Kidney tubule cell (primary cell): ENCODE results near the gene PRDX2.

Experiments
- DNase-seq: peaks from one replicate; pipeline ENCODE4 v3.0.0-alpha.2; 2018; ENCODE audit warnings: low spot score

Gene PRDX2

DNA sequence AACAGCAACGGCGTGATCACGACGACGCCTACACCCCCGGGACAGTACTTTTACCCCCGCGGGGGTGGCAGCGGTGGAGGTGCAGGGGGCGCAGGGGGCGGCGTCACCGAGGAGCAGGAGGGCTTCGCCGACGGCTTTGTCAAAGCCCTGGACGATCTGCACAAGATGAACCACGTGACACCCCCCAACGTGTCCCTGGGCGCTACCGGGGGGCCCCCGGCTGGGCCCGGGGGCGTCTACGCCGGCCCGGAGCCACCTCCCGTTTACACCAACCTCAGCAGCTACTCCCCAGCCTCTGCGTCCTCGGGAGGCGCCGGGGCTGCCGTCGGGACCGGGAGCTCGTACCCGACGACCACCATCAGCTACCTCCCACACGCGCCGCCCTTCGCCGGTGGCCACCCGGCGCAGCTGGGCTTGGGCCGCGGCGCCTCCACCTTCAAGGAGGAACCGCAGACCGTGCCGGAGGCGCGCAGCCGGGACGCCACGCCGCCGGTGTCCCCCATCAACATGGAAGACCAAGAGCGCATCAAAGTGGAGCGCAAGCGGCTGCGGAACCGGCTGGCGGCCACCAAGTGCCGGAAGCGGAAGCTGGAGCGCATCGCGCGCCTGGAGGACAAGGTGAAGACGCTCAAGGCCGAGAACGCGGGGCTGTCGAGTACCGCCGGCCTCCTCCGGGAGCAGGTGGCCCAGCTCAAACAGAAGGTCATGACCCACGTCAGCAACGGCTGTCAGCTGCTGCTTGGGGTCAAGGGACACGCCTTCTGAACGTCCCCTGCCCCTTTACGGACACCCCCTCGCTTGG, 9.3 kb downstream of the PRDX2 start:
- peak; percentile 76 for DNase-seq

DNA sequence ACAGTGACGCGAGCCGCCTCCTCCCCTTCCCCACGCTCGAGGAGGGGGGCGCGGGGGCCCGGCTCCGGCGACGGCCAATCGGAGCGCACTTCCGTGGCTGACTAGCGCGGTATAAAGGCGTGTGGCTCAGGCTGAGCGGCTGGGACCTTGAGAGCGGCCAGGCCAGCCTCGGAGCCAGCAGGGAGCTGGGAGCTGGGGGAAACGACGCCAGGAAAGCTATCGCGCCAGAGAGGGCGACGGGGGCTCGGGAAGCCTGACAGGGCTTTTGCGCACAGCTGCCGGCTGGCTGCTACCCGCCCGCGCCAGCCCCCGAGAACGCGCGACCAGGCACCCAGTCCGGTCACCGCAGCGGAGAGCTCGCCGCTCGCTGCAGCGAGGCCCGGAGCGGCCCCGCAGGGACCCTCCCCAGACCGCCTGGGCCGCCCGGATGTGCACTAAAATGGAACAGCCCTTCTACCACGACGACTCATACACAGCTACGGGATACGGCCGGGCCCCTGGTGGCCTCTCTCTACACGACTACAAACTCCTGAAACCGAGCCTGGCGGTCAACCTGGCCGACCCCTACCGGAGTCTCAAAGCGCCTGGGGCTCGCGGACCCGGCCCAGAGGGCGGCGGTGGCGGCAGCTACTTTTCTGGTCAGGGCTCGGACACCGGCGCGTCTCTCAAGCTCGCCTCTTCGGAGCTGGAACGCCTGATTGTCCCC, 10.1 kb downstream of the PRDX2 start, which contains the start of gene JUNB:
Gene JUNB (plus strand): TSS at position 142 of the 706 bp plus-strand sequence. CDS start 286 bp downstream, at position 428.
- DNase-seq = peak; percentile 97

- DNase-seq = no peak
Observed at GRCh38 chr19:12790628-12791344, 10.8 kb downstream of the PRDX2 start.

DNA sequence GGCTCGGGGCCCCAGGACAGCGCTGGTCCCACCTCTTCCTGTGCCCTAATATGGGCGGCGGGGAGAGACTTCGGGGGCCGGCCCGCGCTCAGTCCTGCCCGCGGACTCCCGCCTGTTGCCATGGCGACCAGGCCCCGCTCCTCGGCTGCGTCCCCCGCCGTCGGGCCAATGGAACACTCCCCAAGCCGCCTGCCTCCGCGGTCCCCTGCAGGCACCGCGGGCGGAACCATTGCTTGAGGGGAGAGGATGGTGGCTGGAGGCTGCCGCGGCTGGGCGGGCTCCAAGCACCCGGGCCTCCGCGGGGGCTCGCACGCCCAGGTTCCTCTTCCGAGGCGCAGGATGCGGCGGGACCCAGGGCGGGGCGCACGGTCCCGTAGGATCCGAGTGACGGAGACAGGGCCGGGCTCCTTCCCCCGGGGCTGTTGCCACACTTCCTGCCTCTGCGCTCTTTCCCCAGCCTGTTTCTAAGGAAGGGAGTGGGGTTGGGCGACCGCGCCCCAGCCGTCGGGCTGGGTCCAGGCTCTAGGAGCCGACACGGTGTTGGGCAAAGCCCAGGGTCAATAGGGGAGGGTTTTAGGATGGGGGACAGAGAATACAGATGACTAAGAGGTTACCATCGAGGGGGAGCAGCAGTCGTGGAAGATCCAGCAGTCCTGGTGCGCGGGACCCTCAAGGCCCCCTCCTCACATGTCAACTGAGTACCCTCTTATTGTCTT, 11.5 kb downstream of the PRDX2 start:
- peak; percentile 97 for DNase-seq

- DNase-seq = peak; percentile 61
Observed at GRCh38 chr19:12789098-12789903, 12.3 kb downstream of the PRDX2 start.

DNA sequence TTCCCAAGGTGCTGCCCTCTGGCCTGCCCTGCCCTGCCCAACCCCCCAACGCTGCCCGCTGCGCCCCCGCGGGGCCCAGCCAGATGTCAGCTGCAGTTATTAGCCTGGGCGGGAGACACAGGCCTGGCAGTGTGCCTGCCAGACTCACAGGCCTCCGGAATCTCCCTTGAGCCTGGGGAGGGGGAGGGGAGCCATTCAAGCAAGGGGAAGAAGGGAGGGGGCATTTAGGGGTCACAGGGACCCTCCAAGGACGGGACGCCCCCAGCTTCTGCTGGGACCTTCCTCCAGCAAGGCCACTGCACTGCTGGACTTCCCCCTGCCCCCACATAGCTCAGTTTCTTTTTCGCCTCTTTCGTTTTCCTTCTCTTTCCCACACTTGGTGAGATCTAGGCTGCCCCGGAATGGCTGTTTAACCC, 12.9 kb downstream of the PRDX2 start:
- DNase-seq = peak; percentile 76

- DNase-seq = no peak
Observed at GRCh38 chr19:12788042-12788681, 13.4 kb downstream of the PRDX2 start.

GRCh38 chr19:12787458-12787857, 14.1 kb downstream of the PRDX2 start:
- no peak for DNase-seq

DNA sequence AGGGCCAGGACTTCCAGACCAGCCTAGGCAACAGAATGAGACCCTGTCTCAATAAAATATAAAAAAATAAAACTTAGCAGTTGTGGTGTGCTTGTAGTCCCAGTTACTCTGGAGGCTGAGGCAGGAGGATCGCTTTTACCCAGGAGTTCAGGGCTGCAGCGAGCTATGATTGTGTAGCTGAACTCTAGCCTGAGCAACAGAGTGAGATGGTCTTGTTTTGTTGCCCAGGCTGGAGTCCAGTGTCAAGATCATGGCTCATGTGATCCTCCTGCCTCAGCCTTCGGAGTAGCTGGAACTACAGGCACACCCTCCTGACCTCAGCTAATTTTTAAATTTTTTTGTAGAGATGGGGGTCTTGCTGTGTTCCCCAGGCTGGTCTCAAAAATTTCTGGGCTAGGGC, 14.6 kb downstream of the PRDX2 start:
- no peak for DNase-seq

DNA sequence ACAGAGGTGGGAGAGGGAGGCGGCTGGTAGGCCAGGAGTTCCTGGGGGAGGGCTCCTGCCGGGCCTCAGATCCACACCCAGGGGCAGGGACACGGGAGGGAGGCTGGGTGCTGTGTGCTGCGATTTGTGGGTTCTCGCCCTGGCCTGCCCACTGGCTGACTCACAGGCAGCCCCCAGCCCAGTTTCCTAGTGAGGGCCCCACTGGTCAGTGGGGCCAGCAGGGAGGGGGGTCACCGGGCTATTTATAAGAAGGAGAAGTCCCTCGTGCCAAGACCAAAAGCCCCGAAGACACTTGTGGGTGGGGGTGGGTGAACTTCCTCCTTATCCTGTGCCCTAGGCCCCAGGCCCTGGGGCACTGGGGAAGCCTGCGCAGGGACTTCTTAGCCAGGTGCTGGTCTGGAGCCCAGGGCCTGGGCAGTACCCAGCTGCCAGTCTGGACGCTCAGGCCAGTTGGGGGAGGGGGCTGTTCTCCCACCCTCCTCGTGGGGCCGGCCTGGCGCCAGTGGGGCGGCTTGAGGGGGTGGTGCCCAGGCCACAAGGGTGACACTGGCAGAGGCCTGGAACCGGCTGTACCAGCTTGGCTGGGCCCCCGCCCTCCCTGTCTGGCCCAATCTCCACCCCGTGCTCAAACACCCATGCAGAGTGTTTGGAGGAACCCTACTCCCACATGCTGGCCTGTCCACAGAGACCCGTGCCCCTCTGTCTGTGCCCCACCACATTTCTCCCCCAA, 15.3 kb downstream of the PRDX2 start:
- peak; percentile 29 for DNase-seq

GRCh38 chr19:12785431-12786031, 16.1 kb downstream of the PRDX2 start:
- no peak for DNase-seq

- peak; percentile 24 for DNase-seq
Observed at GRCh38 chr19:12784871-12785430, 16.6 kb downstream of the PRDX2 start.

- DNase-seq = no peak
Observed at GRCh38 chr19:12784394-12784870, 17.2 kb downstream of the PRDX2 start.

- DNase-seq = peak; percentile 79
Observed at GRCh38 chr19:12783849-12784393, 17.7 kb downstream of the PRDX2 start.

GRCh38 chr19:12783291-12783848, 18.2 kb downstream of the PRDX2 start:
- DNase-seq = peak; percentile 51

GRCh38 chr19:12782424-12783290, 18.9 kb downstream of the PRDX2 start:
- DNase-seq = peak; percentile 84

GRCh38 chr19:12782174-12782423, 19.5 kb downstream of the PRDX2 start:
- no peak for DNase-seq
